Memory B cell (primary cell): ENCODE results near the gene VTI1A.
"Not testable (repeated sequence)": the region's sequence is repeated elsewhere in the genome, so short reads cannot be mapped to it uniquely, and the experiment has no call there.

ENCODE experiments used
- ATAC-seq: fragments of 150-1000 bp; cut with Tn5 transposase; 2 replicates; pipeline ENCODE4 v1.10.0; 2021; ENCODE audit warnings: low read depth, mild to moderate bottlenecking, moderate library complexity
- DNase-seq, 2 donors: peaks; one replicate each; pipeline ENCODE4 v3.0.0; 2022; ENCODE audit warnings: low spot score in 2 of 2
- H3K27ac Mint-ChIP-seq: one replicate; pipeline ENCODE4 v1.8.0; 2022; ENCODE audit warnings: mild to moderate bottlenecking, moderate library complexity, mixed read lengths
- H3K27me3 Mint-ChIP-seq: one replicate; pipeline ENCODE4 v1.8.0; 2022; ENCODE audit warnings: mixed read lengths
- H3K36me3 Mint-ChIP-seq: one replicate; pipeline ENCODE4 v1.8.0; 2022; ENCODE audit warnings: mild to moderate bottlenecking, mixed read lengths
- H3K4me1 Mint-ChIP-seq: one replicate; pipeline ENCODE4 v1.8.0; 2022; ENCODE audit warnings: mixed read lengths
- H3K4me3 Mint-ChIP-seq: one replicate; pipeline ENCODE4 v1.8.0; 2022; ENCODE audit warnings: mild to moderate bottlenecking, moderate library complexity, mixed read lengths
- H3K9me3 Mint-ChIP-seq: one replicate; pipeline ENCODE4 v1.8.0; 2022; ENCODE audit warnings: mixed read lengths

The VTI1A gene

GRCh38 chr10:112855134-112855533 lies 408.1 kb downstream of the VTI1A start:
- Mint-ChIP-seq H3K4me1 (peaks cover 9% of the 10 kb centered on the region), H3K27ac (no peak overlapping the region), H3K9me3 (peaks cover 14% of the 10 kb centered on the region), H3K4me3 (no peak overlapping the region), H3K36me3 (peaks cover 8% of the 10 kb centered on the region), H3K27me3 (peaks cover 8% of the 10 kb centered on the region)
- ATAC-seq (no peak), DNase-seq (no peak)

GRCh38 chr10:112857493-112857892 lies 410.5 kb downstream of the VTI1A start:
- no peaks in the 10 kb centered on the region for H3K4me1 Mint-ChIP-seq
- H3K4me3 Mint-ChIP-seq: no peak overlapping the region
- H3K36me3 Mint-ChIP-seq: peaks cover 8% of the 10 kb centered on the region
- peaks cover 8% of the 10 kb centered on the region for H3K27me3 Mint-ChIP-seq
- no peak overlapping the region for H3K27ac Mint-ChIP-seq
- DNase-seq (no peak), ATAC-seq (no peak)
- H3K9me3 Mint-ChIP-seq: peaks cover 10% of the 10 kb centered on the region

GRCh38 chr10:112858986-112859651 lies 412.1 kb downstream of the VTI1A start:
- Mint-ChIP-seq H3K4me1 (no peaks in the 10 kb centered on the region), H3K27me3 (peaks cover 8% of the 10 kb centered on the region), H3K36me3 (peaks cover 9% of the 10 kb centered on the region), H3K9me3 (peaks cover 12% of the 10 kb centered on the region), H3K27ac (no peak overlapping the region), H3K4me3 (no peak overlapping the region)
- no peak for DNase-seq
- ATAC-seq: no peak

GRCh38 chr10:112859793-112860192 lies 412.8 kb downstream of the VTI1A start:
- no peak for DNase-seq
- H3K36me3 Mint-ChIP-seq: peaks cover 10% of the 10 kb centered on the region
- H3K4me1 Mint-ChIP-seq: no peaks in the 10 kb centered on the region
- no peak overlapping the region for H3K4me3 Mint-ChIP-seq
- peaks cover 15% of the 10 kb centered on the region for H3K9me3 Mint-ChIP-seq
- no peak for ATAC-seq
- H3K27me3 Mint-ChIP-seq: peaks cover 9% of the 10 kb centered on the region
- H3K27ac Mint-ChIP-seq: no peak overlapping the region

GRCh38 chr10:112863461-112863860 lies 416.4 kb downstream of the VTI1A start:
- H3K4me1 Mint-ChIP-seq, H3K36me3 Mint-ChIP-seq, DNase-seq, H3K4me3 Mint-ChIP-seq, H3K27me3 Mint-ChIP-seq, H3K27ac Mint-ChIP-seq, ATAC-seq: not testable (repeated sequence)
- H3K9me3 Mint-ChIP-seq: peaks cover 15% of the 10 kb centered on the region
